Hepatic stellate cell (primary cell): ENCODE results near the gene KCNK17.
"Not testable (repeated sequence)": the region's sequence is repeated elsewhere in the genome, so short reads cannot be mapped to it uniquely, and the experiment has no call there.

ENCODE experiments used
- DNase-seq: peaks from one replicate; pipeline ENCODE4 v3.0.0; 2011; ENCODE audit warnings: low spot score

KCNK17 gene

GRCh38 chr6:39302011-39302410 lies 12.2 kb downstream of the KCNK17 start:
- no peak for DNase-seq

- DNase-seq, result no peak
Measured at GRCh38 chr6:39301606-39302005, 12.6 kb downstream of the KCNK17 start.

- DNase-seq, result no peak
Measured at GRCh38 chr6:39300739-39301138, 13.5 kb downstream of the KCNK17 start.

GRCh38 chr6:39298061-39298460 lies 16.2 kb downstream of the KCNK17 start:
- no peak for DNase-seq

GRCh38 chr6:39296745-39297640 lies 17.2 kb downstream of the KCNK17 start:
- DNase-seq, result no peak

GRCh38 chr6:39295611-39296011 lies 18.6 kb downstream of the KCNK17 start:
- DNase-seq, result no peak

GRCh38 chr6:39294899-39295298 lies 19.3 kb downstream of the KCNK17 start:
- DNase-seq, result no peak

- DNase-seq, result no peak
Measured at GRCh38 chr6:39294133-39294532, 20.1 kb downstream of the KCNK17 start.

GRCh38 chr6:39292637-39293036 lies 21.6 kb downstream of the KCNK17 start:
- DNase-seq, result no peak

- no peak for DNase-seq
Measured at GRCh38 chr6:39289490-39289889, 24.7 kb downstream of the KCNK17 start.

- DNase-seq, result no peak
Measured at GRCh38 chr6:39287601-39288000, 26.6 kb downstream of the KCNK17 start.

GRCh38 chr6:39286596-39286995 lies 27.6 kb downstream of the KCNK17 start:
- DNase-seq, result not testable (repeated sequence)

GRCh38 chr6:39282774-39283173 lies 31.4 kb downstream of the KCNK17 start:
- no peak for DNase-seq

GRCh38 chr6:39281312-39281980 lies 32.8 kb downstream of the KCNK17 start:
- DNase-seq, result no peak

- no peak for DNase-seq
Measured at GRCh38 chr6:39280247-39280731, 33.9 kb downstream of the KCNK17 start.

GRCh38 chr6:39279539-39279938 lies 34.7 kb downstream of the KCNK17 start:
- DNase-seq, result no peak

- DNase-seq, result no peak
Measured at GRCh38 chr6:39276379-39276995, 37.7 kb downstream of the KCNK17 start.

- no peak for DNase-seq
Measured at GRCh38 chr6:39274903-39275302, 39.3 kb downstream of the KCNK17 start.

GRCh38 chr6:39274471-39274870 lies 39.7 kb downstream of the KCNK17 start:
- no peak for DNase-seq

- DNase-seq, result no peak
Measured at GRCh38 chr6:39273406-39273821, 40.8 kb downstream of the KCNK17 start.

- DNase-seq, result no peak
Measured at GRCh38 chr6:39269961-39270360, 44.3 kb downstream of the KCNK17 start.

- DNase-seq, result no peak
Measured at GRCh38 chr6:39268721-39269120, 45.5 kb downstream of the KCNK17 start.

GRCh38 chr6:39268171-39268570 lies 46.0 kb downstream of the KCNK17 start:
- DNase-seq, result no peak
